ENCODE data around the gene WDR37.

DNA sequence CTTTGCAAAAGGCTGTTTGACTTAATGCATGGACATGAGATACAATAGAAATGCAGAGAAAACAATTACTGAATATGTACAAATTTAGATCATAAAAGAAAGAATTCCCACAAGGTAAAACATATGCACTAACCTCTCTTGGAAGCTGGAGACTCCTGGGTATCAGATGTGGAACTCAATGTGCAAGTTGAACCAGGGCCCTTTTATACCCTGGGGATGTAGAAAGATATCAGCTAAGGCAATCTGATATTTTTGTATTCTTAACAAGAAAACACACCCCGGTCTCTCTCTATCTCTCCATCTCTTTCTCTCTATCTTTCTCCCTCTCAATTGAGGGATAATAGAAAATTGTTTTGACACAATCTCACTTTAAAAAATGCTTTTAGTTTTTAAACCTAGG is 30.5 kb upstream of the WDR37 start, which contains the start of gene IDI2:
- TF ChIP-seq POLR2A (IDR thresholded peaks at IDR 0.05; ENCODE audit: low read depth, low read length) (no peak), POLR2AphosphoS5 (IDR thresholded peaks at IDR 0.05; ENCODE audit: low read depth, low read length) (no peak), TAF1 (IDR thresholded peaks at IDR 0.05; ENCODE audit: borderline replicate concordance, low read depth, low read length) (no peak)
